ENCODE results near the gene C9orf78. TPM values are rescaled to one million over a fixed set of nuclear protein-coding genes. Genes with fewer than 3 reads are reported as not detected.

C9orf78 gene
- total and polyA plus RNA-seq, 2 experiments from 2014 or later, result 43.8 to 47.9 TPM

GRCh38 chr9:129852579-129852978 lies 17.5 kb upstream of the C9orf78 start:
- TF ChIP-seq CTCF (IDR thresholded peaks at IDR 0.05; ENCODE audit: poor library complexity), result no peak
- TF ChIP-seq EZH2 (IDR thresholded peaks at IDR 0.05; ENCODE audit: borderline replicate concordance), result no peak
- TF ChIP-seq EZH2phosphoT487 (IDR thresholded peaks at IDR 0.05; ENCODE audit: low read depth, severe bottlenecking, unreplicated experiment), result no peak
- no peak overlapping the region for H3K4me2 ChIP-seq
- no peaks in the 10 kb centered on the region for H3K4me1 ChIP-seq (ENCODE audit: insufficient read depth)
- H3K27ac ChIP-seq, result peak overlapping the region; percentile 19
- H3K9me2 ChIP-seq (replicated peaks; ENCODE audit: insufficient read depth), result no peaks in the 10 kb centered on the region
- no peaks in the 10 kb centered on the region for H3K9me3 ChIP-seq (ENCODE audit: low read depth)
- H3K79me2 ChIP-seq, result no peaks in the 10 kb centered on the region
- DNase-seq (ENCODE audit: low spot score), result no peak
- H4K20me1 ChIP-seq (ENCODE audit: insufficient read depth, poor library complexity, severe bottlenecking), result no peaks in the 10 kb centered on the region
- 63% methylated on average over 5 of the region's 5 CpGs for WGBS (ENCODE audit: low lambda C conversion rate, missing lambda C conversion rate)
- no peaks in the 10 kb centered on the region for H3K27me3 ChIP-seq
- H3K4me3 ChIP-seq, result no peak overlapping the region
- no peak overlapping the region for H2AFZ ChIP-seq
- no peaks in the 10 kb centered on the region for H3K36me3 ChIP-seq (replicated peaks; ENCODE audit: insufficient read depth, low read depth)

GRCh38 chr9:129851821-129852220 lies 16.7 kb upstream of the C9orf78 start:
- DNase-seq (ENCODE audit: low spot score), result no peak
- Histone ChIP-seq H3K9me2 (replicated peaks; ENCODE audit: insufficient read depth) (no peaks in the 10 kb centered on the region), H3K27me3 (no peaks in the 10 kb centered on the region), H4K20me1 (ENCODE audit: insufficient read depth, poor library complexity, severe bottlenecking) (no peaks in the 10 kb centered on the region), H3K4me1 (ENCODE audit: insufficient read depth) (no peaks in the 10 kb centered on the region), H3K9me3 (ENCODE audit: low read depth) (no peaks in the 10 kb centered on the region), H3K27ac (no peak overlapping the region), H3K4me3 (no peak overlapping the region), H3K36me3 (replicated peaks; ENCODE audit: insufficient read depth, low read depth) (no peaks in the 10 kb centered on the region), H2AFZ (no peak overlapping the region), H3K4me2 (no peak overlapping the region), H3K79me2 (no peaks in the 10 kb centered on the region)
- WGBS (ENCODE audit: low lambda C conversion rate, missing lambda C conversion rate), result 68% methylated on average over 5 of the region's 5 CpGs
- TF ChIP-seq CTCF (IDR thresholded peaks at IDR 0.05; ENCODE audit: poor library complexity) (no peak), EZH2phosphoT487 (IDR thresholded peaks at IDR 0.05; ENCODE audit: low read depth, severe bottlenecking, unreplicated experiment) (no peak), EZH2 (IDR thresholded peaks at IDR 0.05; ENCODE audit: borderline replicate concordance) (no peak)

GRCh38 chr9:129850821-129851550 lies 15.9 kb upstream of the C9orf78 start:
- Histone ChIP-seq H3K4me1 (ENCODE audit: insufficient read depth) (no peaks in the 10 kb centered on the region), H3K9me3 (ENCODE audit: low read depth) (no peaks in the 10 kb centered on the region), H3K36me3 (replicated peaks; ENCODE audit: insufficient read depth, low read depth) (no peaks in the 10 kb centered on the region), H3K27ac (no peak overlapping the region), H3K9me2 (replicated peaks; ENCODE audit: insufficient read depth) (no peaks in the 10 kb centered on the region), H3K79me2 (no peaks in the 10 kb centered on the region), H4K20me1 (ENCODE audit: insufficient read depth, poor library complexity, severe bottlenecking) (no peaks in the 10 kb centered on the region), H2AFZ (no peak overlapping the region), H3K4me3 (no peak overlapping the region), H3K4me2 (no peak overlapping the region), H3K27me3 (no peaks in the 10 kb centered on the region)
- TF ChIP-seq EZH2phosphoT487 (IDR thresholded peaks at IDR 0.05; ENCODE audit: low read depth, severe bottlenecking, unreplicated experiment), result no peak
- TF ChIP-seq CTCF (IDR thresholded peaks at IDR 0.05; ENCODE audit: poor library complexity), result no peak
- TF ChIP-seq EZH2 (IDR thresholded peaks at IDR 0.05; ENCODE audit: borderline replicate concordance), result no peak
- DNase-seq (ENCODE audit: low spot score), result no peak
- 82% methylated on average over 6 of the region's 6 CpGs for WGBS (ENCODE audit: low lambda C conversion rate, missing lambda C conversion rate)
